ENCODE data around the gene ZNF708. TPM values are rescaled to one million over a fixed set of nuclear protein-coding genes. Genes with fewer than 3 reads are reported as not detected.

Gene ZNF708
- polyA plus RNA-seq, 6 donors from 2014 or later: 2.2 to 25.8 (median 15.0) TPM

Other genes with a start within 250 kb of the ZNF708 start
- 10 to 100 TPM in 3 of 6 donors, 1 to 10 TPM in 3; 2.4 to 16.9 (median 10.5) TPM for gene ZNF714, start 247.2 kb downstream of the ZNF708 start, polyA plus RNA-seq (ENCODE audit: low read depth in 6 of 6)
- 10 to 100 TPM; 11.5 to 28.8 (median 17.8) TPM for gene ZNF431, start 187.4 kb downstream of the ZNF708 start, polyA plus RNA-seq (ENCODE audit: low read depth in 6 of 6)
- 10 to 100 TPM in 1 of 6 donors, 1 to 10 TPM in 5; 6.1 to 10.0 (median 7.2) TPM for gene ZNF738, start 29.6 kb upstream of the ZNF708 start, polyA plus RNA-seq (ENCODE audit: low read depth in 6 of 6)
- gene ZNF493, start 67.7 kb upstream of the ZNF708 start, polyA plus RNA-seq (ENCODE audit: low read depth in 6 of 6): 10 to 100 TPM; 18.9 to 34.1 (median 30.4) TPM
- gene ZNF429, start 176.2 kb upstream of the ZNF708 start, polyA plus RNA-seq (ENCODE audit: low read depth in 6 of 6): 10 to 100 TPM; 21.3 to 31.8 (median 25.9) TPM